GM19351 (cell line): Measurements from ENCODE around the gene LTBP2.

Experiments used
- ATAC-seq: cut with Tn5 transposase; IDR thresholded peaks from one replicate; pipeline ENCODE4 v1.9.1; 2021; ENCODE audit warnings: mild to moderate bottlenecking, moderate library complexity; ENCODE audit not compliant: unreplicated experiment

Gene LTBP2

GRCh38 chr14:74492776-74493342 is 119.2 kb downstream of the LTBP2 start, which contains the start of gene NPC2:
NPC2 (minus strand) TSS chr14:74493305; CDS start chr14:74493274, 31 bp downstream.
- peak; percentile 3 for ATAC-seq

GRCh38 chr14:74491956-74492775 is 119.9 kb downstream of the LTBP2 start:
- ATAC-seq, result no peak

DNA sequence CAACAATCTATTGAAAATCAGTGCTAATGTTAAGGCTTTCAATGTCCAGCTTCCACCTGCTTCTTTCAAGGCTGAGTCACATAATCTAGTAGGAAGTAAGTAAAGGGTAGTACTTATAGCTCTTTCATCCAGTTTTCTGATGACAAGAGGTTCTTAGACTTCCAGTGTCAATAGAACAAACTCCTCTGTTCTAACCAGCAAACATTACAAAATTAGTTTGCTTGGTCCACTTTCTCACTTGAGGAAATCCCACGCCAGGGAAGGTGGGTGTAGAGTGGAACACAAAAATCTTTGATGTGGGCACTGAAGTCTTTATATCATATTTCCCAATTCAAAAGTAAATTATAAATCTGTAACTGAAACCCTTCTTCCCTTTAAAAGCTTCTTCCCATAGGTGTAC is 121.6 kb downstream of the LTBP2 start:
- no peak for ATAC-seq

DNA sequence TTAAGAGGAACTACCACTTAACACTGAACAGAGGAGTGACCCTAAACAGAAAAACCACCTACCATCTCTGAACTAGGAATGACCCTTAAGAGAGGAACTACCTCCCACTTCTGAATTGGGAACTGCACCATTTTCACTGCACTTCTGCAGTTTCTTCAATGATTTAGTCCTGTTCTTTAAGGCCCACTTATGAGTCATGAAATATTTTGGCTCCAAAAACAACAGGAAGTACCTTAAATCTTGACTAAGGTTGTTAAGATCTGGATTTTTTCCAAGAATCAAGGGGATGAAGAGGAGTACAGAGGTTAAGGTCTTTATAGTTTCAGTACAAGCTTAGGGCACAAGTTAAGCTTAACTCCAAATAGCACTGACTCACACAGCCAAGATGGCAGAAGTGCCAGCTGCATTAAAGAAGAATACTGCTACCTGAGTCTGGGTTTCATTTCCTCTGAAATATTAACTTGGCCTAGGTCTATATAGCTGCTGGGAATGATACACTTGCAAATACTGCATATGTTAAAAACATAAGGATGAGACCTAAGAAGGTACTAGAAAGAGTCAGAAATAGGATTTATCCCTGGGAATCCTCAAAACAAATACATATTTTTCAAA is 123.1 kb downstream of the LTBP2 start:
- no peak for ATAC-seq

DNA sequence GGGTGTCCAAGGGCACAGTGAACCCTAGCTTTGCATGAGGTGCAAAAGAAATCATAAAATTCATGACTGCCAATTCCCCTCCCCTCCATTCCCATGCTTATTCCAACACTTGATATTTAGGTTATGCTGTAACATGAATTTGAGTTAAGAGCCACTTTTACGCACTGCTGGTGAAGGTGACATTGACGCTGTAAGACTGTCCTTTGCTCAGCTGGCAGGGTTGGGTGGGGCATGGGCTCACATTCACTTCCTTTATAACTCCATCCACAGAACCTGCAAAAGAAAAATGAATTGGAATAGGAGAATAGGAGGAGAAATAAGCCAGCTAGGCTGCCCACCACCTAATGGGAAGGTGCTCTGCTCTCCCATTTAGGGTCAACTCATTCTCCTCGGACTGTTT is 125.9 kb downstream of the LTBP2 start:
- no peak for ATAC-seq

GRCh38 chr14:74483321-74483720 is 128.7 kb downstream of the LTBP2 start:
- ATAC-seq, result no peak

GRCh38 chr14:74482571-74482970 is 129.5 kb downstream of the LTBP2 start:
- ATAC-seq, result no peak

DNA sequence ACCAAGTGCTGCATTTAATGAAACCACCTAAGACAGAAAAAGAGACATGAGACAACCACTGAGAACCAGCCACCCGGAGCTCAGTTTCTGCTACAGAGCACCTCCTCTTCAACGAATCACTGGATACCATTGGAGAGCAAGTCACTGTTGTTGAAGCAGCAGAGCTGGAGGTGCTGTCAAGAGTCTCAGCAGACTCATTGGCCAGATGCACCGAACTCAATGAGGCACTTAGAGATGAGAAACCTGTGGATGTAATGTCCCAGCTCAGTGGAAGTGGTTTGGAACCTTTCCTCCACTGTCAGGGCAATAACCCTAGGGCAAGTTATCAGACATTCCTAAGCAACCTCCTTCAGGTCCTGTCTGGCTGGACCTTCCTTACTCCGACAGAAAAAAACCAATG is 132.0 kb downstream of the LTBP2 start:
- no peak for ATAC-seq

DNA sequence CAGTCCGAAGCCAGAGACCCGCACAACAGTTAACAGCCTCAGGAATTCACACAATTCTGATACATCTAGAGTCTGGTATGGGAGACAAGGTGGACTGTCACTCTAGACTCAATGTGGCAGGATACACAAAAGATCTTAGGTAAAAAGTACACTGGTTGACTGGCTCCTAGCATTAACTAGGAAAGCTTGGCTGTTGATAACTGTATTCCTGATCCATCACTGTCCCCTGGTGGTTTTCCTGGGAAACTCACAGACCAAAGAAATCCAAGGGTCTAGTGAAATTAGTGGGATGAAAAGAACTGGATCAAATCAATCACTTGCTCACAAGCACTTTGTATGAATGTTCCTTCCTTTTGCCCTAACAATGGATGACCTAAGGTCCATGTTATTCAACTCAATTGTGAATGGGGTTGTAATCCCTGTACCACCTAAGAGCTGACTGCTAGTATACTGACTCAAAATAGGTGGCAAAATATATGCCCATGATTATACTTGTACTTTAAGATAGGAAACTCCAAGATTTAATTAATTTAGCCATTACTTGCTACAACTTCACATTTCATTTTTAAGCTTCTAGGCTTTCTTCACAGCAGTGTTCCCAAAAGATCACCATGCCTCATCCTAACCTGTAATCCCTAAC is 132.9 kb downstream of the LTBP2 start:
- no peak for ATAC-seq

DNA sequence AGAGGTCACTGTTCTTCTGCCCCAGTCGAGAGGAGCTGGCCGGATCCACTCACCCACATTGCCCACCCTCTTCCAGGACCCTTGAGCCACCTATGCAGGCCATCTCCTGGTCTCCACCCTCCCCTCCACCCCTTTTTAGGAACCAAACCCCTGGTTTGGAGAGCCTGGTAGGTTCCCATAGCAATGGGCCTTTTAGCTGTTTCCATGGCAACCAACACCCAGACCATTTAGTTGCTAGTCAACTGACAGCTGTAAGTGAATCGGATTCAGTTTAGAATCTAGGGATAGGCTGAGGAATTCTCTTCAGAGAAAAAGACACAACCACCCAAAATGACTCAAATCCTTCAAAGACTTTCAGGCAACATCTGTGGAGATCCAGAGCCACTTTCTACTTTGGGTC is 135.4 kb downstream of the LTBP2 start:
- no peak for ATAC-seq

- no peak for ATAC-seq
These were observed 135.9 kb downstream of the LTBP2 start for GRCh38 chr14:74476107-74476506.

DNA sequence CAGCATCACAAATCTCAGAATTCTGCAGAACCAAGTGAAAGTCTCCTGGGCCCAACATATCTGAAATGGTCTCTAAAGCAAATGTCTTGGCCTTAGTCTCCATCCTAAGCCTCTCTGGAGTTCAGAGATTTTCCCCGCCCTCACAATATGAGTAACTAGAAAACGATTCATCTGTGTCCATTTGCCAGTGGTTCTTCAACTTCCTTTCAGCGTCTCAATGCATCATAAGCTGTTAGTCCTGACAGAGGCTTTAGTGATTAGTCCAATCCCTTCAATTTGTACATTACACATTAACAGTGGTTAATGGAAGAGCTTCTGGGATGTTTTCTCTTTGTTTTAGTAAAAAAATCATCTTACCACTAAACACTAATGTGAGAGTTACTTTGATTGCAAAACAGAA is 136.4 kb downstream of the LTBP2 start:
- ATAC-seq, result no peak

- ATAC-seq, result no peak
These were observed 137.7 kb downstream of the LTBP2 start for GRCh38 chr14:74474376-74474775.

- no peak for ATAC-seq
These were observed 139.4 kb downstream of the LTBP2 start for GRCh38 chr14:74472601-74473000.

DNA sequence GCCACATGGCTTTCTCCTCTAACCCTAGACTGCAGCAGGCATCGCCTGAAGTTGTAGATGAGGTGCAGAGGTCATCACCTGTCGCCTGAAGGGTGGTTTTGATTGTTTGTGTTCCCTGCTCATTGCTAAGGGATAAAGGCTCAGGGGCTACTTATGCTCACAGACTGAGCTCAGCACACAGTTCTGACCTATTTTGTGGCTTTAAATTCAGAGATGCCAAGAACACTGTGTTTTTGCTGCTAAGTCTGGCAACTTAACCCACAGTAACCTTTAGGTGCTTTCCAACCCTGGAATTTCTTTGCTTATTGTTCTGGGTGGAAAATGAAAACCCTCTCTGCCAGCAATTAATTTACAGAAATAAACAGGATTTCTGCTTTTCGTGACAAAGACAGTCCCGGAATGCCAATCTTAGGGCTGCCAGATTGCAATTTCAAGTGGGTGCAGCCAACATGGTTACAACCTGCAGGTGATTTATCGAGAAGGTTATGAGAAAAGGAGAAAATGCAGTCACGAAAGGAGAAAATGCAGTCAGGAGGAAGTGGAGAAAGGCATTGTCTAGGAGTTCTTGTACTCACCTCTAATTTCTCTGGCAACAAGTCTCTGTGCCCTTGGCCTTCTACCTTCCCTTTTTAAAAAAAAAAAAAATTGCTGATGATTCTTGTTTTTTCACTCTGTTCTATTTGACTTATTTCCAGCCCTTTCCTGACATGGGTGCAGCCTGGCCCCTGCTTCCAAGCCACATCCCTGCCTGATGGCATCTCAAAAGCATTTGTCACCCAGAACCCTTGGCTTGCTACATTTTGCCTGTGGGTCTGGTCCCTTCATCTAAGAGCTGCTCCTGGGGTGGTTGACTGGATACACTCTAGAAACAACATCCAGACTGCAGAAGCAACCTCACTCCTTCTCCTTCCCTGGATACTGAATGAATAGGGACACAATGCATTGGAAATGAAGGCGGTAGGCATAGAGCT is 142.2 kb downstream of the LTBP2 start:
- ATAC-seq, result no peak

DNA sequence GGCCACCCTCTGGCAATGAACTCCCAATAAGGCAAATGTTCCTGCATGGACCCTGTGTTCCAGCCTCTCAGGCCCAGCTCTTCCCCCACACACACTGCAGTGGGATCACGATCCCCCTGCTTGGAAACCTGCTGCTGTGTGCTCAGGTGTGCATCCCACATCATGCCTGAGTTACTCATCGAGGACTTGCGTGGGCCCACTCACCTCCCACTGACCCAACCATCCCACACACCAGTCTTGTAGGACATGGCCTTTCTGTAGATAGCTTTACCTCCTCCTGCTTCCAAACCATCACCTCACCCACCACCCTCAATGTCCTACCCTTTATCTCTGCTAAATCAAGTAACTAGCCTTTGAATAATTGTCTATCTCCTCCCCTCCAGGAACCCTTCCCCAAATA is 143.5 kb downstream of the LTBP2 start:
- no peak for ATAC-seq

GRCh38 chr14:74465335-74465734 is 146.7 kb downstream of the LTBP2 start:
- no peak for ATAC-seq

DNA sequence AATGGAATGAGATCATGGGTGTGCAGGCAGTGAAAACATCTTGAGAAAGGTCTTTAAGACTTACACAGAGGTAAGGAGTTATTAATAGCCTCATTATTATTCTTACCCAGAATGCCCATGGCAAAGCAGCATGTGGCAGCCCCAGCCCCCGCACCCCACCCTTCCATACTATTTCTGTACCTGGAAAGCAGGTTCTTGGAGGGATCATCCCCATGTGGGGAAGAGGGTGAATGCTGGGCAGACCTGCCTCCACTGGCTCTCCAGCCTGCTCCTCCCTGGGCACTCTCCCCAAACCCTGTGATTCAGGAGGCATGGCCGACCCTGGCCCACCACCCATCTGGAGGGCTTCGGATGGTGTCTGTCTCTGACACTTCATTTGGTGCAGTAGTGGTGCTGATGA is 147.3 kb downstream of the LTBP2 start:
- ATAC-seq, result no peak

- ATAC-seq, result no peak
These were observed 148.3 kb downstream of the LTBP2 start for GRCh38 chr14:74463697-74464096.

DNA sequence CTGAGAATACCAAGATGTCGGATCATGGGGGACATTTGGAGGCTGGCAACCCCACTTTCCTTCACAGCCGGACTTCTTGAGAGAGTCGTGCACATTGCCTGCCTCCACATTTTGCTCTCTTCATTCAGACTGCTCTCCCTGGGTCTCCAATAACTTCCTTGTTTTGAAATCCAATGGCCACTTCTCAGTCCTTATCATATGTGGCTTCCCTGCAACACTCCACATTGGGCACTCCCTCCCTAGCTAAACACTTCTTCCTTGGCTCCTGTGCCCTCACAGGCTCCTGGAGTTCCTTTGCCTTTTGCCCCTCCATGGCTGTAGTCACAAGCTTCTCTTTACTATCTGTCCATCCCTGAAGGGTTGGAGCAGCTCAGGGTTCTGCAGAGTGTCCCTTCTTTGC is 149.0 kb downstream of the LTBP2 start:
- no peak for ATAC-seq

- no peak for ATAC-seq
These were observed 152.1 kb downstream of the LTBP2 start for GRCh38 chr14:74459976-74460375.
